Urinary bladder (tissue), 4 donors: ENCODE results near the gene RPTOR. TPM values are rescaled to one million over a fixed set of nuclear protein-coding genes. Genes with fewer than 3 reads are reported as not detected.

Experiments used
- DNase-seq: peaks from one replicate; pipeline ENCODE4 v3.0.0-alpha.2; 2015; ENCODE audit errors: extremely low spot score
- H3K27ac ChIP-seq: one replicate; pipeline ENCODE4 v1.5.1; 2013; ENCODE audit warnings: low read depth, mild to moderate bottlenecking, moderate library complexity
- H3K36me3 ChIP-seq: one replicate; pipeline ENCODE4 v1.6.1; 2013; ENCODE audit warnings: mild to moderate bottlenecking, moderate library complexity; ENCODE audit not compliant: insufficient read depth
- H3K4me1 ChIP-seq: one replicate; pipeline ENCODE4 v1.6.1; 2013; ENCODE audit warnings: mild to moderate bottlenecking, moderate library complexity; ENCODE audit not compliant: insufficient read depth
- H3K4me3 ChIP-seq: one replicate; pipeline ENCODE4 v1.5.1; 2013; ENCODE audit warnings: low read depth, low read length
- WGBS: extraction: QIAGEN DNeasy Blood & Tissue Kit; methylation state at CpG from one replicate; pipeline ENCODE4 v1.1.7; 2013; 5-methylcytosine and 5-hydroxymethylcytosine counted together
- polyA plus RNA-seq: library from polyadenylated mRNA; stranded (reverse); fragments of 200-250 nt; gene quantifications from one replicate; pipeline ENCODE4 v1.2.3, GENCODE V29; 2013
- total RNA-seq: library from RNA; depleted of rRNA; stranded (reverse); fragments of >200 nt; gene quantifications from one replicate; pipeline ENCODE4 v1.2.3, GENCODE V29; 2014
- donor health status: healthy with polysubstance abuse.
- donor health status: healthy.

Gene RPTOR
- total and polyA plus RNA-seq, 2 donors: 23.5 to 54.1 TPM

GRCh38 chr17:80594431-80595269 lies 50.0 kb downstream of the RPTOR start:
- 82% methylated on average over 9 of the region's 9 CpGs for WGBS
- H3K27ac ChIP-seq: no peak overlapping the region
- no peaks in the 10 kb centered on the region for H3K4me1 ChIP-seq
- H3K4me3 ChIP-seq: no peak overlapping the region
- no peak for DNase-seq
- H3K36me3 ChIP-seq: no peaks in the 10 kb centered on the region

- Histone ChIP-seq H3K27ac (no peak overlapping the region), H3K36me3 (no peaks in the 10 kb centered on the region), H3K4me1 (no peaks in the 10 kb centered on the region), H3K4me3 (no peak overlapping the region)
- DNase-seq: no peak
- 91% methylated on average over 12 of the region's 12 CpGs for WGBS
Measured at GRCh38 chr17:80596760-80597608, 52.3 kb downstream of the RPTOR start.

GRCh38 chr17:80598813-80599545 lies 54.3 kb downstream of the RPTOR start:
- 94% methylated on average over 9 of the region's 9 CpGs for WGBS
- no peaks in the 10 kb centered on the region for H3K36me3 ChIP-seq

GRCh38 chr17:80599546-80600305 lies 55.1 kb downstream of the RPTOR start:
- 68% methylated on average over 8 of the region's 8 CpGs for WGBS
- no peak overlapping the region for H3K27ac ChIP-seq
- H3K36me3 ChIP-seq: no peaks in the 10 kb centered on the region
- H3K4me3 ChIP-seq: no peak overlapping the region
- DNase-seq: no peak
- H3K4me1 ChIP-seq: no peaks in the 10 kb centered on the region

More at GRCh38 chr17:80598813-80599545, 54.3 kb downstream of the RPTOR start:
- DNase-seq: no peak
- no peaks in the 10 kb centered on the region for H3K4me1 ChIP-seq
- no peak overlapping the region for H3K27ac ChIP-seq
- no peak overlapping the region for H3K4me3 ChIP-seq

- DNase-seq: no peak
- H3K27ac ChIP-seq: no peak overlapping the region
- no peaks in the 10 kb centered on the region for H3K4me1 ChIP-seq
- H3K36me3 ChIP-seq: no peaks in the 10 kb centered on the region
- H3K4me3 ChIP-seq: no peak overlapping the region
- 96% methylated on average over 12 of the region's 12 CpGs for WGBS
Measured at GRCh38 chr17:80601146-80601545, 56.5 kb downstream of the RPTOR start.

GRCh38 chr17:80603396-80603795 lies 58.8 kb downstream of the RPTOR start:
- Histone ChIP-seq H3K4me1 (no peaks in the 10 kb centered on the region), H3K27ac (no peak overlapping the region), H3K4me3 (no peak overlapping the region), H3K36me3 (no peaks in the 10 kb centered on the region)
- DNase-seq: no peak
- 75% methylated on average over 10 of the region's 10 CpGs for WGBS

- DNase-seq: no peak
- Histone ChIP-seq H3K4me1 (no peaks in the 10 kb centered on the region), H3K4me3 (no peak overlapping the region), H3K36me3 (no peaks in the 10 kb centered on the region), H3K27ac (no peak overlapping the region)
- WGBS: 95% methylated on average over 5 of the region's 5 CpGs
Measured at GRCh38 chr17:80604009-80604669, 59.5 kb downstream of the RPTOR start.

GRCh38 chr17:80604670-80605010 lies 60.0 kb downstream of the RPTOR start:
- no peaks in the 10 kb centered on the region for H3K36me3 ChIP-seq
- DNase-seq: no peak
- no peaks in the 10 kb centered on the region for H3K4me1 ChIP-seq
- no peak overlapping the region for H3K4me3 ChIP-seq
- H3K27ac ChIP-seq: no peak overlapping the region
- WGBS: 94% methylated on average over 7 of the region's 7 CpGs

- WGBS: 80% methylated on average over 16 of the region's 16 CpGs
- no peaks in the 10 kb centered on the region for H3K36me3 ChIP-seq
- no peak overlapping the region for H3K27ac ChIP-seq
- H3K4me1 ChIP-seq: no peaks in the 10 kb centered on the region
- DNase-seq: no peak
- H3K4me3 ChIP-seq: no peak overlapping the region
Measured at GRCh38 chr17:80605326-80606066, 60.9 kb downstream of the RPTOR start.

- no peaks in the 10 kb centered on the region for H3K4me1 ChIP-seq
- H3K36me3 ChIP-seq: no peaks in the 10 kb centered on the region
- H3K4me3 ChIP-seq: no peak overlapping the region
- H3K27ac ChIP-seq: no peak overlapping the region
- no peak for DNase-seq
- WGBS: 96% methylated on average over 12 of the region's 12 CpGs
Measured at GRCh38 chr17:80608326-80608725, 63.7 kb downstream of the RPTOR start.

GRCh38 chr17:80609757-80610156 lies 65.1 kb downstream of the RPTOR start:
- no peak for DNase-seq
- Histone ChIP-seq H3K36me3 (no peaks in the 10 kb centered on the region), H3K4me1 (no peaks in the 10 kb centered on the region), H3K27ac (no peak overlapping the region), H3K4me3 (no peak overlapping the region)
- WGBS: 93% methylated on average over 5 of the region's 5 CpGs

GRCh38 chr17:80611816-80612215 lies 67.2 kb downstream of the RPTOR start:
- DNase-seq: no peak
- WGBS: 71% methylated on average over 1 of the region's 1 CpG

More at GRCh38 chr17:80611816-80612215, 67.2 kb downstream of the RPTOR start:
- H3K36me3 ChIP-seq: no peaks in the 10 kb centered on the region
- H3K4me1 ChIP-seq: no peaks in the 10 kb centered on the region
- H3K27ac ChIP-seq: no peak overlapping the region
- H3K4me3 ChIP-seq: no peak overlapping the region
